IPS-15b (cell line): ENCODE measurements around the gene C17orf50.

Source experiments
- H3K27me3 ChIP-seq: one replicate; pipeline ENCODE4 v1.6.1; 2013; ENCODE audit warnings: low read length; ENCODE audit not compliant: control insufficient read depth, insufficient read depth
- H3K36me3 ChIP-seq: one replicate; pipeline ENCODE4 v1.6.1; 2013; ENCODE audit warnings: low read length; ENCODE audit not compliant: control insufficient read depth, insufficient read depth
- H3K4me1 ChIP-seq: one replicate; pipeline ENCODE4 v1.6.1; 2013; ENCODE audit warnings: mild to moderate bottlenecking, low read length; ENCODE audit not compliant: control insufficient read depth, insufficient read depth
- H3K4me3 ChIP-seq: one replicate; pipeline ENCODE4 v1.5.1; 2013; ENCODE audit warnings: low read depth, low read length
- H3K9ac ChIP-seq: one replicate; pipeline ENCODE4 v1.6.1; 2013; ENCODE audit warnings: low read depth, mild to moderate bottlenecking, low read length
- H3K9me3 ChIP-seq: one replicate; pipeline ENCODE4 v1.6.1; 2013; ENCODE audit warnings: mild to moderate bottlenecking, low read length; ENCODE audit not compliant: control insufficient read depth, insufficient read depth

C17orf50 gene

GRCh38 chr17:35775039-35775438 lies 14.4 kb downstream of the C17orf50 start:
- Histone ChIP-seq H3K27me3 (no peaks in the 10 kb centered on the region), H3K4me3 (no peak overlapping the region), H3K4me1 (peaks cover 5% of the 10 kb centered on the region)

GRCh38 chr17:35775583-35775982 lies 14.9 kb downstream of the C17orf50 start:
- no peaks in the 10 kb centered on the region for H3K36me3 ChIP-seq
- no peaks in the 10 kb centered on the region for H3K9me3 ChIP-seq
- H3K9ac ChIP-seq: no peak overlapping the region
- H3K4me1 ChIP-seq: peaks cover 5% of the 10 kb centered on the region
- no peaks in the 10 kb centered on the region for H3K27me3 ChIP-seq
- H3K4me3 ChIP-seq: no peak overlapping the region

More at GRCh38 chr17:35775039-35775438, 14.4 kb downstream of the C17orf50 start:
- Histone ChIP-seq H3K36me3 (no peaks in the 10 kb centered on the region), H3K9ac (no peak overlapping the region), H3K9me3 (no peaks in the 10 kb centered on the region)

- H3K4me1 ChIP-seq: peaks cover 5% of the 10 kb centered on the region
- no peaks in the 10 kb centered on the region for H3K9me3 ChIP-seq
- no peak overlapping the region for H3K4me3 ChIP-seq
- no peaks in the 10 kb centered on the region for H3K27me3 ChIP-seq
- H3K36me3 ChIP-seq: no peaks in the 10 kb centered on the region
- H3K9ac ChIP-seq: no peak overlapping the region
Measured at GRCh38 chr17:35778641-35779196, 18.0 kb downstream of the C17orf50 start.

- H3K9me3 ChIP-seq: no peaks in the 10 kb centered on the region
- H3K36me3 ChIP-seq: no peaks in the 10 kb centered on the region
- no peaks in the 10 kb centered on the region for H3K4me1 ChIP-seq
- no peak overlapping the region for H3K4me3 ChIP-seq
- no peaks in the 10 kb centered on the region for H3K27me3 ChIP-seq
- H3K9ac ChIP-seq: no peak overlapping the region
Measured at GRCh38 chr17:35780950-35781349, 20.3 kb downstream of the C17orf50 start.

GRCh38 chr17:35784895-35785294 lies 24.2 kb downstream of the C17orf50 start:
- H3K4me1 ChIP-seq: no peaks in the 10 kb centered on the region
- no peak overlapping the region for H3K4me3 ChIP-seq
- H3K9me3 ChIP-seq: no peaks in the 10 kb centered on the region
- H3K36me3 ChIP-seq: no peaks in the 10 kb centered on the region
- no peak overlapping the region for H3K9ac ChIP-seq
- no peaks in the 10 kb centered on the region for H3K27me3 ChIP-seq

GRCh38 chr17:35786941-35787432 lies 26.3 kb downstream of the C17orf50 start:
- Histone ChIP-seq H3K9ac (no peak overlapping the region), H3K9me3 (no peaks in the 10 kb centered on the region), H3K4me3 (no peak overlapping the region), H3K4me1 (no peaks in the 10 kb centered on the region), H3K27me3 (peaks cover 9% of the 10 kb centered on the region), H3K36me3 (no peaks in the 10 kb centered on the region)

- Histone ChIP-seq H3K4me3 (no peak overlapping the region), H3K9ac (no peak overlapping the region), H3K36me3 (no peaks in the 10 kb centered on the region), H3K4me1 (no peaks in the 10 kb centered on the region), H3K9me3 (no peaks in the 10 kb centered on the region), H3K27me3 (peaks cover 27% of the 10 kb centered on the region)
Measured at GRCh38 chr17:35788477-35789368, 28.0 kb downstream of the C17orf50 start.

GRCh38 chr17:35790841-35791240 lies 30.2 kb downstream of the C17orf50 start:
- Histone ChIP-seq H3K9ac (no peak overlapping the region), H3K36me3 (no peaks in the 10 kb centered on the region), H3K27me3 (peaks cover 45% of the 10 kb centered on the region), H3K9me3 (no peaks in the 10 kb centered on the region), H3K4me3 (no peak overlapping the region), H3K4me1 (no peaks in the 10 kb centered on the region)

- Histone ChIP-seq H3K4me3 (no peak overlapping the region), H3K9ac (no peak overlapping the region), H3K9me3 (no peaks in the 10 kb centered on the region), H3K27me3 (peaks cover 54% of the 10 kb centered on the region), H3K4me1 (no peaks in the 10 kb centered on the region), H3K36me3 (no peaks in the 10 kb centered on the region)
Measured at GRCh38 chr17:35791681-35792350, 31.1 kb downstream of the C17orf50 start.

GRCh38 chr17:35793257-35793656 lies 32.6 kb downstream of the C17orf50 start:
- Histone ChIP-seq H3K4me1 (no peaks in the 10 kb centered on the region), H3K9ac (no peak overlapping the region), H3K36me3 (no peaks in the 10 kb centered on the region), H3K4me3 (no peak overlapping the region), H3K27me3 (peaks cover 69% of the 10 kb centered on the region), H3K9me3 (no peaks in the 10 kb centered on the region)

- Histone ChIP-seq H3K36me3 (no peaks in the 10 kb centered on the region), H3K4me3 (peak within 1 kb of the TSS; percentile 70), H3K9me3 (no peaks in the 10 kb centered on the region), H3K27me3 (peaks cover 72% of the 10 kb centered on the region), H3K4me1 (no peaks in the 10 kb centered on the region), H3K9ac (no peak within 1 kb of the TSS)
Measured at GRCh38 chr17:35795007-35795870, 34.6 kb downstream of the C17orf50 start, which contains the start of gene MMP28. MMP28 (minus strand) TSS chr17:35795641; CDS start chr17:35795377, 264 bp downstream.
